ENCODE data around the gene TCP1.

GRCh38 chr6:159753081-159753872, 36.1 kb downstream of the TCP1 start:
- no peak for TF ChIP-seq CTCF (IDR thresholded peaks at IDR 0.05)
- TF ChIP-seq SIN3A (IDR thresholded peaks at IDR 0.05; ENCODE audit: borderline replicate concordance, insufficient read depth, low read depth, low read length), result no peak
- TF ChIP-seq POLR2AphosphoS5 (IDR thresholded peaks at IDR 0.05; ENCODE audit: low read depth, low read length), result no peak
- TF ChIP-seq REST (IDR thresholded peaks at IDR 0.05; ENCODE audit: insufficient read depth in 1 of 2, low read depth in 2 of 2, low read length in 1 of 2), result no peak
